Neural progenitor cell (in vitro differentiated cells): ENCODE results near the gene PRDM15. TPM values are rescaled to one million over a fixed set of nuclear protein-coding genes. Genes with fewer than 3 reads are reported as not detected.

Source experiments
- DNase-seq: peaks from one replicate; pipeline ENCODE4 v3.0.0-alpha.2; 2016; ENCODE audit warnings: low spot score
- H2AFZ ChIP-seq: fragments of 200-600 bp; sonication (generic); replicated peaks from 2 replicates; pipeline ENCODE4 v1.6.1; 2016; ENCODE audit warnings: antibody characterized with exemption
- H3F3A ChIP-seq: fragments of 200-600 bp; sonication (generic); 2 replicates; pipeline ENCODE4 v1.6.1; 2016; ENCODE audit warnings: antibody characterized with exemption, low read depth
- H3K27ac ChIP-seq: fragments of 200-600 bp; sonication (generic); 2 replicates; pipeline ENCODE4 v1.5.1; 2016; ENCODE audit warnings: mild to moderate bottlenecking
- H3K27me3 ChIP-seq: fragments of 200-600 bp; sonication (generic); 2 replicates; pipeline ENCODE4 v1.6.1; 2016; ENCODE audit warnings: mild to moderate bottlenecking, moderate library complexity
- H3K36me3 ChIP-seq: fragments of 200-600 bp; sonication (generic); 2 replicates; pipeline ENCODE4 v1.5.1; 2016
- H3K4me1 ChIP-seq: fragments of 200-600 bp; sonication (generic); 2 replicates; pipeline ENCODE4 v1.6.1; 2016; ENCODE audit warnings: mixed run types
- H3K4me2 ChIP-seq: fragments of 200-600 bp; sonication (generic); 2 replicates; pipeline ENCODE4 v1.6.1; 2016
- H3K4me3 ChIP-seq: fragments of 200-600 bp; sonication (generic); 2 replicates; pipeline ENCODE4 v1.5.1; 2016
- H3K79me2 ChIP-seq: fragments of 200-600 bp; sonication (generic); 2 replicates; pipeline ENCODE4 v1.6.1; 2016; ENCODE audit warnings: low read depth
- H3K9ac ChIP-seq: fragments of 200-600 bp; sonication (generic); 2 replicates; pipeline ENCODE4 v1.6.1; 2016
- H3K9me3 ChIP-seq: fragments of 200-600 bp; sonication (generic); 2 replicates; pipeline ENCODE4 v1.5.1; 2016; ENCODE audit warnings: low read depth
- H4K20me1 ChIP-seq: fragments of 200-600 bp; sonication (generic); 2 replicates; pipeline ENCODE4 v1.6.1; 2016; ENCODE audit warnings: low read depth
- H3K27ac Mint-ChIP-seq: 3 replicates; pipeline ENCODE4 v1.8.0; 2021; ENCODE audit warnings: mixed read lengths
- H3K27me3 Mint-ChIP-seq: 2 replicates; pipeline ENCODE4 v1.8.0; 2022; ENCODE audit warnings: low read depth, mild to moderate bottlenecking, inconsistent platforms, moderate library complexity, mixed read lengths; ENCODE audit not compliant: insufficient read depth
- H3K36me3 Mint-ChIP-seq: 3 replicates; pipeline ENCODE4 v1.8.0; 2021; ENCODE audit warnings: mixed read lengths
- H3K4me1 Mint-ChIP-seq: 3 replicates; pipeline ENCODE4 v1.8.0; 2021; ENCODE audit warnings: mixed read lengths
- H3K4me3 Mint-ChIP-seq: 3 replicates; pipeline ENCODE4 v1.8.0; 2021; ENCODE audit warnings: mild to moderate bottlenecking, moderate library complexity, mixed read lengths
- H3K9me3 Mint-ChIP-seq: 3 replicates; pipeline ENCODE4 v1.8.0; 2020; ENCODE audit warnings: mixed read lengths
- CTCF ChIP-seq: fragments of 200-600 bp; sonication (generic); IDR thresholded peaks from 2 replicates; pipeline ENCODE4 v1.5.1; 2017; ENCODE audit warnings: antibody characterized with exemption, mild to moderate bottlenecking
- EZH2 ChIP-seq: fragments of 200-600 bp; sonication (generic); IDR thresholded peaks from 2 replicates; pipeline ENCODE4 v1.6.1; 2017; ENCODE audit warnings: antibody characterized with exemption, mild to moderate bottlenecking, moderate library complexity
- EZH2phosphoT487 ChIP-seq: fragments of 200-600 bp; sonication (generic); IDR thresholded peaks from 2 replicates; pipeline ENCODE4 v1.6.1; 2017; ENCODE audit warnings: antibody characterized with exemption
- total RNA-seq: library from RNA; depleted of rRNA; stranded (reverse); fragments of >200 nt; gene quantifications from 2 replicates; pipeline ENCODE4 v1.2.3, GENCODE V29; 2015; ENCODE audit warnings: low replicate concordance

PRDM15 gene
- total RNA-seq, 1 donor from 2014 or later = 9.0 TPM

- no peak overlapping the region for H3K27ac ChIP-seq
- H4K20me1 ChIP-seq = no peaks in the 10 kb centered on the region
- TF ChIP-seq CTCF (peak; percentile 82), EZH2phosphoT487 (no peak)
- no peaks in the 10 kb centered on the region for H3K9me3 ChIP-seq
- no peaks in the 10 kb centered on the region for H3K27me3 ChIP-seq
- H2AFZ ChIP-seq = no peak overlapping the region
- H3K36me3 Mint-ChIP-seq = peaks cover 11% of the 10 kb centered on the region
- no peaks in the 10 kb centered on the region for H3K36me3 ChIP-seq
- no peaks in the 10 kb centered on the region for H3K79me2 ChIP-seq
- H3K9me3 Mint-ChIP-seq = no peaks in the 10 kb centered on the region
- no peaks in the 10 kb centered on the region for H3K27me3 Mint-ChIP-seq
- H3K4me3 Mint-ChIP-seq = no peak overlapping the region
- H3K4me1 ChIP-seq = no peaks in the 10 kb centered on the region
- H3K4me1 Mint-ChIP-seq = peaks cover 20% of the 10 kb centered on the region
- no peak overlapping the region for H3K4me2 ChIP-seq
- H3K4me3 ChIP-seq = no peak overlapping the region
- H3K27ac Mint-ChIP-seq = no peak overlapping the region
- peak; percentile 71 for DNase-seq
- H3K9ac ChIP-seq = no peak overlapping the region
- peaks cover 2% of the 10 kb centered on the region for H3F3A ChIP-seq
These were observed 61.9 kb downstream of the PRDM15 start for GRCh38 chr21:41817228-41817627.

GRCh38 chr21:41816583-41817165, 62.5 kb downstream of the PRDM15 start:
- no peak overlapping the region for H3K27ac Mint-ChIP-seq
- Histone ChIP-seq H4K20me1 (no peaks in the 10 kb centered on the region), H3K36me3 (no peaks in the 10 kb centered on the region)

GRCh38 chr21:41815652-41816582, 63.2 kb downstream of the PRDM15 start:
- Mint-ChIP-seq H3K4me1 (peaks cover 27% of the 10 kb centered on the region), H3K36me3 (peaks cover 17% of the 10 kb centered on the region), H3K27ac (peak overlapping the region; percentile 57), H3K27me3 (peaks cover under 1% of the 10 kb centered on the region), H3K9me3 (no peaks in the 10 kb centered on the region), H3K4me3 (no peak overlapping the region)
- no peak for DNase-seq
- Histone ChIP-seq H3K4me2 (no peak overlapping the region), H3K4me1 (no peaks in the 10 kb centered on the region), H3F3A (peaks cover 2% of the 10 kb centered on the region), H4K20me1 (no peaks in the 10 kb centered on the region), H3K79me2 (no peaks in the 10 kb centered on the region), H3K27me3 (no peaks in the 10 kb centered on the region), H3K9me3 (no peaks in the 10 kb centered on the region), H3K4me3 (no peak overlapping the region), H2AFZ (no peak overlapping the region), H3K36me3 (no peaks in the 10 kb centered on the region), H3K27ac (no peak overlapping the region), H3K9ac (no peak overlapping the region)
- TF ChIP-seq EZH2phosphoT487 = no peak

More at GRCh38 chr21:41816583-41817165, 62.5 kb downstream of the PRDM15 start:
- H3K36me3 Mint-ChIP-seq = peaks cover 15% of the 10 kb centered on the region
- no peak overlapping the region for H3K27ac ChIP-seq
- H3K4me1 Mint-ChIP-seq = peaks cover 25% of the 10 kb centered on the region
- no peak overlapping the region for H2AFZ ChIP-seq
- H3K9me3 Mint-ChIP-seq = no peaks in the 10 kb centered on the region
- no peak overlapping the region for H3K4me3 Mint-ChIP-seq
- no peak overlapping the region for H3K9ac ChIP-seq
- H3K4me1 ChIP-seq = no peaks in the 10 kb centered on the region
- TF ChIP-seq CTCF (peak; percentile 69), EZH2 (no peak)
- H3K79me2 ChIP-seq = no peaks in the 10 kb centered on the region
- H3K4me3 ChIP-seq = no peak overlapping the region
- DNase-seq = peak; percentile 77
- H3K27me3 ChIP-seq = no peaks in the 10 kb centered on the region
- no peaks in the 10 kb centered on the region for H3K9me3 ChIP-seq
- no peaks in the 10 kb centered on the region for H3K27me3 Mint-ChIP-seq
- peaks cover 2% of the 10 kb centered on the region for H3F3A ChIP-seq
- no peak overlapping the region for H3K4me2 ChIP-seq

DNA sequence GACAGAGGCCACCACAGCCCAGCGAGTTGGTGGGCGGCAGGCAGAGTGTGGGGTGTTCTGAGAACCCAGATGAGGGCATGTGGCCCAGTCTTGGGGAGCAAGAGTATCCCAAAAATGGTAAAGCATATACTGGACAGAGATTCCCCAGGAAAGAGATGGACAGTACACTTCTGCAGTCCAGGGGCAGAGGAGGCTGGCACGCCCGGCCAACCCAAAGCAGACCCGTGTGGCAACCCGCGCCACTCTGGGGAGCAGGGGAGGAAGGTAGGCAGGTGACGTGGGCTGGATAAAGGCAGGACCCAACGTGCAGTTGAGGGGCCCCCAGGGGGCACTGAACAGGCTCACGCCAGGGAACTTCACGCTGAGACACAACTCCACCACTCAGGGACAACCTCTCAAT, 65.9 kb downstream of the PRDM15 start:
- no peaks in the 10 kb centered on the region for H3K27me3 ChIP-seq
- no peak overlapping the region for H2AFZ ChIP-seq
- peaks cover 7% of the 10 kb centered on the region for H3K27me3 Mint-ChIP-seq
- no peak overlapping the region for H3K9ac ChIP-seq
- peaks cover under 1% of the 10 kb centered on the region for H3F3A ChIP-seq
- no peaks in the 10 kb centered on the region for H4K20me1 ChIP-seq
- H3K27ac ChIP-seq = no peak overlapping the region
- no peak for DNase-seq
- TF ChIP-seq CTCF = no peak
- no peak for TF ChIP-seq EZH2
- no peak for TF ChIP-seq EZH2phosphoT487
- H3K9me3 ChIP-seq = no peaks in the 10 kb centered on the region
- no peak overlapping the region for H3K4me3 ChIP-seq
- H3K79me2 ChIP-seq = no peaks in the 10 kb centered on the region
- H3K4me2 ChIP-seq = no peak overlapping the region
- H3K9me3 Mint-ChIP-seq = no peaks in the 10 kb centered on the region
- peaks cover 21% of the 10 kb centered on the region for H3K36me3 Mint-ChIP-seq
- H3K4me1 ChIP-seq = no peaks in the 10 kb centered on the region
- H3K27ac Mint-ChIP-seq = peak overlapping the region; percentile 46
- H3K4me3 Mint-ChIP-seq = no peak overlapping the region
- no peaks in the 10 kb centered on the region for H3K36me3 ChIP-seq
- peaks cover 31% of the 10 kb centered on the region for H3K4me1 Mint-ChIP-seq
